Measurements from ENCODE around the gene FAM184B.

The FAM184B gene

GRCh38 chr4:17633600-17633999 lies 147.8 kb downstream of the FAM184B start:
- H3K4me3 ChIP-seq (ENCODE audit: low read length, poor library complexity, severe bottlenecking): no peak overlapping the region
- no peaks in the 10 kb centered on the region; the same call in 1 of the 2 replicates for H3F3A ChIP-seq (ENCODE audit: low read depth)
- no peaks in the 10 kb centered on the region for H3K9me3 ChIP-seq (ENCODE audit: insufficient read depth, low read depth, low read length)
- H3K9me2 ChIP-seq (replicated peaks; ENCODE audit: low read depth, low read length): no peaks in the 10 kb centered on the region
- H3K27me3 ChIP-seq (ENCODE audit: insufficient read depth, low read length, poor library complexity, severe bottlenecking): no peaks in the 10 kb centered on the region
- H4K20me1 ChIP-seq (ENCODE audit: insufficient read depth, low read length, poor library complexity, severe bottlenecking): peaks cover 4% of the 10 kb centered on the region
- H3K9ac ChIP-seq (ENCODE audit: low read depth, low read length, poor library complexity, severe bottlenecking): no peak overlapping the region
- no peak overlapping the region for H2AFZ ChIP-seq (ENCODE audit: low read length)
- H3K36me3 ChIP-seq (ENCODE audit: insufficient read depth, low read length): peaks cover 51% of the 10 kb centered on the region; the same call in 1 of the 2 replicates
- TF ChIP-seq CTCF (conservative IDR thresholded peaks at IDR 0.05; ENCODE audit: low read length): no peak
- no peak for TF ChIP-seq EZH2phosphoT487 (IDR thresholded peaks at IDR 0.05; ENCODE audit: borderline replicate concordance)
- peaks cover 7% of the 10 kb centered on the region; the same call in 1 of the 2 replicates for H3K79me2 ChIP-seq (ENCODE audit: insufficient read depth, low read length)
- no peak overlapping the region for H3K4me2 ChIP-seq (ENCODE audit: low read depth, low read length, poor library complexity, severe bottlenecking)
- peaks cover 2% of the 10 kb centered on the region for H3K4me1 ChIP-seq (ENCODE audit: insufficient read depth, low read length, poor library complexity, severe bottlenecking)

- no peak overlapping the region for H3K4me2 ChIP-seq (ENCODE audit: low read depth, low read length, poor library complexity, severe bottlenecking)
- no peak overlapping the region for H3K4me3 ChIP-seq (ENCODE audit: low read length, poor library complexity, severe bottlenecking)
- TF ChIP-seq EZH2phosphoT487 (IDR thresholded peaks at IDR 0.05; ENCODE audit: borderline replicate concordance) (no peak), CTCF (conservative IDR thresholded peaks at IDR 0.05; ENCODE audit: low read length) (no peak)
- H3K27me3 ChIP-seq (ENCODE audit: insufficient read depth, low read length, poor library complexity, severe bottlenecking): no peaks in the 10 kb centered on the region
- no peak overlapping the region for H3K9ac ChIP-seq (ENCODE audit: low read depth, low read length, poor library complexity, severe bottlenecking)
- H3K4me1 ChIP-seq (ENCODE audit: insufficient read depth, low read length, poor library complexity, severe bottlenecking): peaks cover 2% of the 10 kb centered on the region
- peaks cover 83% of the 10 kb centered on the region for H3K36me3 ChIP-seq (ENCODE audit: insufficient read depth, low read length)
- no peaks in the 10 kb centered on the region for H3K9me3 ChIP-seq (ENCODE audit: insufficient read depth, low read depth, low read length)
- H3K79me2 ChIP-seq (ENCODE audit: insufficient read depth, low read length): peaks cover 12% of the 10 kb centered on the region; the same call in 1 of the 2 replicates
- H3K9me2 ChIP-seq (replicated peaks; ENCODE audit: low read depth, low read length): no peaks in the 10 kb centered on the region
- H3F3A ChIP-seq (ENCODE audit: low read depth): no peaks in the 10 kb centered on the region; the same call in 1 of the 2 replicates
- H4K20me1 ChIP-seq (ENCODE audit: insufficient read depth, low read length, poor library complexity, severe bottlenecking): peaks cover 11% of the 10 kb centered on the region
- no peak overlapping the region for H2AFZ ChIP-seq (ENCODE audit: low read length)
These were observed 151.2 kb downstream of the FAM184B start for GRCh38 chr4:17630228-17630627.

- Histone ChIP-seq H3K79me2 (ENCODE audit: insufficient read depth, low read length) (peaks cover 59% of the 10 kb centered on the region), H3K4me1 (ENCODE audit: insufficient read depth, low read length, poor library complexity, severe bottlenecking) (peaks cover 4% of the 10 kb centered on the region), H3K9me2 (replicated peaks; ENCODE audit: low read depth, low read length) (no peaks in the 10 kb centered on the region), H3K9me3 (ENCODE audit: insufficient read depth, low read depth, low read length) (no peaks in the 10 kb centered on the region), H4K20me1 (ENCODE audit: insufficient read depth, low read length, poor library complexity, severe bottlenecking) (peaks cover 28% of the 10 kb centered on the region), H3K36me3 (ENCODE audit: insufficient read depth, low read length) (peaks cover 96% of the 10 kb centered on the region), H3K9ac (ENCODE audit: low read depth, low read length, poor library complexity, severe bottlenecking) (no peak overlapping the region), H3F3A (ENCODE audit: low read depth) (no peaks in the 10 kb centered on the region), H3K27me3 (ENCODE audit: insufficient read depth, low read length, poor library complexity, severe bottlenecking) (no peaks in the 10 kb centered on the region), H3K4me2 (ENCODE audit: low read depth, low read length, poor library complexity, severe bottlenecking) (no peak overlapping the region), H3K4me3 (ENCODE audit: low read length, poor library complexity, severe bottlenecking) (no peak overlapping the region), H2AFZ (ENCODE audit: low read length) (no peak overlapping the region)
- no peak for TF ChIP-seq EZH2phosphoT487 (IDR thresholded peaks at IDR 0.05; ENCODE audit: borderline replicate concordance)
- TF ChIP-seq CTCF (conservative IDR thresholded peaks at IDR 0.05; ENCODE audit: low read length): no peak
These were observed 156.6 kb downstream of the FAM184B start for GRCh38 chr4:17624821-17625220.
